Spinal cord (tissue), 10 donors: ENCODE measurements around the gene RPL22L1. TPM values are rescaled to one million over a fixed set of nuclear protein-coding genes. Genes with fewer than 3 reads are reported as not detected.

Experiments
- DNase-seq, 6 donors: peaks; one replicate each; pipeline versions ENCODE4 v3.0.0 to v3.0.0-alpha.2; 2013 to 2015; ENCODE audit warnings: low spot score in 6 of 6, low read depth in 4 of 6
- H3K27ac ChIP-seq: one replicate; pipeline ENCODE4 v1.5.1; 2013; ENCODE audit warnings: low read depth, low read length, control low read depth
- H3K27me3 ChIP-seq: one replicate; pipeline ENCODE4 v1.6.1; 2013; ENCODE audit warnings: low read length; ENCODE audit not compliant: control insufficient read depth, insufficient read depth
- H3K36me3 ChIP-seq: one replicate; pipeline ENCODE4 v1.6.1; 2013; ENCODE audit warnings: low read length; ENCODE audit not compliant: control insufficient read depth, insufficient read depth
- H3K4me1 ChIP-seq: one replicate; pipeline ENCODE4 v1.6.1; 2013; ENCODE audit warnings: low read length; ENCODE audit not compliant: control insufficient read depth, insufficient read depth
- H3K4me3 ChIP-seq: one replicate; pipeline ENCODE4 v1.5.1; 2013; ENCODE audit warnings: low read depth, low read length, control low read depth
- H3K9me3 ChIP-seq: one replicate; pipeline ENCODE4 v1.6.1; 2013; ENCODE audit warnings: low read length; ENCODE audit not compliant: control insufficient read depth, insufficient read depth
- WGBS: methylation state at CpG from one replicate; pipeline ENCODE4 v1.1.5; 2013; ENCODE audit warnings: missing lambda C conversion rate; ENCODE audit not compliant: insufficient coverage; 5-methylcytosine and 5-hydroxymethylcytosine counted together
- polyA plus RNA-seq, 2 donors: library from polyadenylated mRNA; unstranded; fragments of 120-200 nt; gene quantifications; one replicate each; pipeline ENCODE4 v1.2.1, GENCODE V29; 2013; ENCODE audit not compliant: insufficient read length in 2 of 2
- total RNA-seq, 2 donors: library from RNA; depleted of rRNA in 1 of 2; stranded (reverse); fragments of 120-200 nt in 1 of 2; fragments of >200 nt in 1 of 2; gene quantifications; one replicate each; pipeline versions ENCODE4 v1.2.3 to v1.2.4, GENCODE V29; 2013 to 2014
- donor health status: healthy.

The RPL22L1 gene
- total and polyA plus RNA-seq, 4 donors, result 25.0 to 98.2 (median 29.7) TPM

- 100% methylated on average over 2 of the region's 2 CpGs for WGBS
- Histone ChIP-seq H3K9me3 (no peaks in the 10 kb centered on the region), H3K4me3 (no peak overlapping the region), H3K36me3 (no peaks in the 10 kb centered on the region), H3K27ac (no peak overlapping the region), H3K27me3 (no peaks in the 10 kb centered on the region), H3K4me1 (no peaks in the 10 kb centered on the region)
- no peak for DNase-seq
These were observed 53.7 kb downstream of the RPL22L1 start for GRCh38 chr3:170816341-170816740.

GRCh38 chr3:170815936-170816335 lies 54.1 kb downstream of the RPL22L1 start:
- Histone ChIP-seq H3K4me3 (no peak overlapping the region), H3K36me3 (no peaks in the 10 kb centered on the region), H3K27me3 (no peaks in the 10 kb centered on the region), H3K9me3 (no peaks in the 10 kb centered on the region), H3K27ac (no peak overlapping the region), H3K4me1 (no peaks in the 10 kb centered on the region)
- 90% methylated on average over 3 of the region's 3 CpGs for WGBS
- DNase-seq, result no peak

- DNase-seq, result no peak
- Histone ChIP-seq H3K9me3 (no peaks in the 10 kb centered on the region), H3K27me3 (no peaks in the 10 kb centered on the region), H3K36me3 (no peaks in the 10 kb centered on the region), H3K27ac (no peak overlapping the region), H3K4me1 (no peaks in the 10 kb centered on the region), H3K4me3 (no peak overlapping the region)
- 41% methylated on average over 8 of the region's 8 CpGs for WGBS
These were observed 54.7 kb downstream of the RPL22L1 start for GRCh38 chr3:170815340-170815739.

Other genes with a start within 250 kb of the RPL22L1 start
- 10 to 100 TPM; 16.9 to 18.3 TPM for gene EIF5A2, start 38.4 kb upstream of the RPL22L1 start, total RNA-seq
- gene EIF5A2, start 38.4 kb upstream of the RPL22L1 start, polyA plus RNA-seq, result 1 to 10 TPM; 6.3 to 7.2 TPM
- gene SLC2A2, start 156.5 kb upstream of the RPL22L1 start, total RNA-seq, result under 1 TPM in 1 of 2 donors, not detected in 1; 0.28 TPM
- under 1 TPM; 0.10 to 0.27 TPM for gene SLC2A2, start 156.5 kb upstream of the RPL22L1 start, polyA plus RNA-seq